Limb (tissue), 2 donors: Measurements from ENCODE around the gene CAPN12.

Source experiments
- DNase-seq, 2 donors: peaks; one replicate each; pipeline ENCODE4 v3.0.0-alpha.2; 2016; ENCODE audit errors: extremely low spot score in 2 of 2

Gene CAPN12

DNA sequence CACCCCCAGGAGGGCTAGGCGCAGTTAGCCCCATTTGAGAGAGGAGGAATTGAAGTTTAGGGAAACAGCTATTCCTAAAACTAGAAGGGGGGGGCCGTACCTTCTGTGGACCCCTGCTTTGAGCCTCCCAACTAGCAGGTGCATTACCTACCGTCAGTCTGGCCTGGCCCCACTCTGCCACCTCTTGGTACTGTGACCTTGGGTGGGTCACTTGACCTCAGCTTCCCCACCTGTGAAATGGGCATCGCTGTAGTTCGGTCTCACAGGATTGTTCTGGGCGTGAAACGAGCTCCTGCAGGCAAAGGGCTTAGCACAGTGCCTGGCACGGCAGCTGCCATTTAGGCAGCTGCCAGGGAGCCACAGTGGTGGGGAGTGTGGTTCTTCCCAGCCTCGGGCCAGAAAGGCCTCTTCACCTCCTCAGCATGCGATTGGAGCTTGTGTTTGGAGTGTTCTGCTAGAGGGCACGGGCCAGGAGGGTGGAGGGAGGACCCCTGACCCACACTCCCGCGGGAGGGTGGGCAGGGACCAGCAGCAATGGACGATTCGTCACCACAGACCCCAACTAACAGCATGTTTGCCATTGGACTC is 32.0 kb downstream of the CAPN12 start:
- no peak for DNase-seq

DNA sequence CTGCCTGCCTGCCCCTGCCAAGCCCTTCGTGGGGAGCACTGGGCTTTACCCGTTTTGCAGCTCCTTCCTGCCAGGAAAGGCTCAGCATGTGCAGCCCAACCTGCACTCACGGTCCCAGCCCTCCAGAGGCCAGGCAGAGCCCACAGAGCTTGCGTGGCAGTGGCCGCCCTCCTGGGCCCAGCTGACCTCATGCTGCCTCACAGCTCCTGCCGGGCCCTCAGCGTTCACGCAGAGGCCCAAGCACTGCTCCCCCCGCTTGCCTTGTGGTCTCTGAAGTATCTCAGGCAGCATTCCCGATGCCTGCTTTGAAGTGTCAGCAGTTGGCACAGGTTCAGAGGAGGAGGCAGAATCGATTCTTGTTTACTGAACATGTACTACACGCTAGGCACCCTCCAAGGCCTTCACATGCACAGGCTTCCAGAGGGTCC is 32.5 kb downstream of the CAPN12 start:
- no peak for DNase-seq

DNA sequence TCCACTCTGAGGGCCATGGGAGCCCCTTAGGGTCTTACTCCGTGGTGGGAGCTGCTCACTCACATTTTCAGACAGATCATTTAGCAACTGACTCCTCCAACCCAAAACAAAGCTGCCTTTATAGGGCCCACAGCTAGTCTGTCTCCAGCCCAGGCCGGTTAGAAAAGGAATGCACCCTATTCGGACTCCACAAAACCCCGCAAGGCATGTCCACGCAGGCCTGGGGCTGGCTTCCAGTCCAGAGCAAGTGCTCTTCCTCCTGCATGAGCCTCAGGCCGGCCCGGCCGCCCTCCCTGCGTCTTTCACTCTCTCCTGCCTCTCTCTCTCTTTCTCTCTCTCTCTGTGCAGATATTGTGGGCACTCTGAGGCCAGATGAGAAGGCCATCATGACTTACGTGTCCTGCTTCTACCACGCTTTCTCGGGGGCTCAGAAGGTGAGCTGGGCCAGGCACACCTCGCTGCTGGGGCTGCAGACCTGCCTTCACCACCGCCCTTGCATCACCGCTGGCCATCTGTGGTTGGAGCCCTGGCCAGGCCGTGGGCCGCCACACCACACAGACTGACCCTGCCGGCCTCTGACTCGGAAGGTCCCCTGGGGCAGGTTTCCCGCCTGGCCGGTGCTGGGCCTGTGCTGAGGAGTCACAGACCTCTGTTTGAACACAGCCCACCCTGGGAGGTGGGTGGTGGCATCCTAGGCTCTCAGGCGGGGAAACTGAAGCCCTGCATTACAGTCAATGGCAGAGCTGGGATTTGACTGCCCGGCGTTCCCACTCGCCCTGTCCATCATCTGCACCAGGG is 33.1 kb downstream of the CAPN12 start:
- no peak for DNase-seq

DNA sequence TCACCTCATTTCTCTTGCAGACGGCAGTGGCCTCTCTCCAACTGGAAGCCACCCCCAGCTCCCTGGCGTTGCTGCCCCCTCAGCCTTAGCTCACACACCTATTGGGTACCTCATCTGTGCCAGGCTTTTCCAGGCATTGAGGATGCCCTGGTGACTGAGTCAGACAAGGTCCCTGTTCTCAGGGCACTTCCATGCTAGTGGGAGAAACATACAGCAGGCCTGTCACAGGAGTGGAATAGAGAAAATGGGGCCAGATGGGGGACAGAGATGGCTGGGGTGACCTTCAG is 33.9 kb downstream of the CAPN12 start:
- DNase-seq = no peak

DNA sequence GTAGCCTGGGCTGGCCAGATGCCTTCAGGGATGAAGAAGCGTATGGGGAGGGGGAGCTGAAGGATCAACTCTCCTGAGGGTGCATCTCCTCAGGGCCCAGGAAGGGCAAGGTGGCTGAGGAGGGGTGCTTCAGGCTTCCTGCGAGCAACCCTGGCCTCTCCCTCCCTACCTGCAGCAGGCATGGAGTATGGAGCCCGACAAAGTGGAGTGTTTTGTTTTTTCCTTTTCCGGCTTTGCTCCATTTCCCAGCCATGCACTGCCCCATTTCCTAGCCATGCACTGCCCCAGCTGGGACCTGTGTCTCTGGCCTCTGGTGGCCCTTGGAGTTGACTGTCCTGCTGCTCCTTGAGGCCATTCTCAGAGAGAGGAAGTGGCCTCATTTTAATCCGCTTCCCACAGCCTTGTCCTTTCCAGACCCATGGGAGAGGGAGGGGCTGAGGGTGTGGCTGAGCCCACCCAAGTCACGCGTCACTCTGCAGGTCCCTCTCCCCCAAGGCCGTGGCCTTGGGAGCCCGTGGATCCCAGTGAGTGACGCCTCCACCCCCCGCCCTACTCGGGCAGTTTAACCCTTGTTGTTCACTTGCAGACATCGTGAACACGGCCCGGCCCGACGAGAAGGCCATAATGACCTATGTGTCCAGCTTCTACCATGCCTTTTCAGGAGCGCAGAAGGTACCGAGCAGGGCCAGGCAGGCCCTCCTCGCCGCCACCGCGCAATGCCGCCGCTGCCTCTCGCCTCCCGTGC is 34.4 kb downstream of the CAPN12 start:
- DNase-seq = no peak

DNA sequence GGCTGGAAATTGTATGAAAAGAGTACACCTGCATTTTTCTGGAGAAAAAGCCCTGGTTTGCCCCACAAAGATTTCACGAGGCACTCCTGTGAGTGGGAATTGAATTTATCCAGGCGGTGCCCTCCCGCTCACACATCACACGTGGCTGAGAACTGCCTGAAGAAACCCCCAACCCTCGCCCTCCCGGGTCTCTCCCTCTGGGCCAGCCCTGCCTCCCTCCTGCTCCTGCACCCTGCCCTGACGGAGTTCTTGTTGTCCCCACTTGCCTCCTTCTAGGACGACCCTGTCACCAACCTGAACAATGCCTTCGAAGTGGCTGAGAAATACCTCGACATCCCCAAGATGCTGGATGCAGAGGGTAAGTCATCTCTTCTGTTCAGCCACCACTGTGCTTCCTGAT is 35.2 kb downstream of the CAPN12 start:
- DNase-seq = no peak

DNA sequence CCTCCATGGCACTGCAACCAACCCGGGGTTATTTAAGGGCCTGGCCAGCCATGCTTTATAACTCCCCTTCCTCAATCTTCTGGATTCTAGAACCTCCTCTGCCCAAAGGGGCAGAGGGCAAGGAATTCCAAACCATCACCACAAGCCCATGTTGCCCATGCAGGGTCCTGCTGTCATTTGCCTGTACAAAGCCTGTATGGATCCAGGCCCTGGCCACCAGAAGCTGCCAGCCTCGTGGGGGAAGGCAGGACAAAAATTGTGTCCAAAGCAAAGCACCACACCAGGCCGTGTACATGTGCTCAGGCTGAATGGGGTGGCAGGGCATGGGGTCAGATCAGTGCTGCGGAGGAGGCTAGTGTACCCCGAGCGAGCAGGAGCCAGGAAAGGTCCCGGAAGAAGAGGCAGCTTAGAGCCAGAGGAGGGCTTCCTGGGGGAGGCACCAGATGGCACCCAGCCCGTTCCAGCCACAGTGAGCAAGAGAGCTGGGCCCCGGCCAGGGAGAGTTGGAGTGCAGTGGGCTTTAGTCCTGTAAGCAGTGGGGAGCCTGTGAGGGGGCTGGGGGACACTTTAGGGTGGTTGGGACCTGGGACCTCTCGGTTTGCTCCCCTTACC is 35.8 kb downstream of the CAPN12 start:
- DNase-seq = no peak

DNA sequence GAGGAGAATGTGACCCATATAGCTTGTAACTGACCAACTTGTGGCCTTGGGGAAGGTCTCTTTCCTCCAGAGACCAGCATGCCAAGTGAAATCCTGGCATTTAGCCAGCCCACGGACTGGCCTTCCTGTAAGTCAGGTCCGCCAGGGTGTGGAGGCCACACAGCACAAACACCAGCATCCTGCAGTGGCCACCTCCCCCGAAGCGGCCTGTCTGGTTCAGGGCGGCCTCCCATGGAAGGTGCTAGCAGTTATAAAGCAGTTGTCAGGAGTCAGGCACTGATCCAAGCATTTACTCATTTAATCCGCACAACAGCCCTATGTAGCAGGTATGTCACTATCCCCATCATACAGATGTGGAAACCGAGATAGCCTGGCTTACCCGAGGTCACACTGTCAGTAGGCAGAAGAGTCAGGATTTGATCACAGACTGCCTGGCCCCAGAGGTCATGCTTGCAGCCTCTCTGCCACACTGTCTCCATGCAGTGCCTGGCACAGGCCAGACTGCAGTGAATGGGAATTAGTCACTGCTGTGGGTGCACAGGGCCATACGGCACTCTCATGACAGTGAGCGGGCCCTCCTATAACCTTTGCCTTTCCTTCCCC is 36.7 kb downstream of the CAPN12 start:
- DNase-seq = no peak

DNA sequence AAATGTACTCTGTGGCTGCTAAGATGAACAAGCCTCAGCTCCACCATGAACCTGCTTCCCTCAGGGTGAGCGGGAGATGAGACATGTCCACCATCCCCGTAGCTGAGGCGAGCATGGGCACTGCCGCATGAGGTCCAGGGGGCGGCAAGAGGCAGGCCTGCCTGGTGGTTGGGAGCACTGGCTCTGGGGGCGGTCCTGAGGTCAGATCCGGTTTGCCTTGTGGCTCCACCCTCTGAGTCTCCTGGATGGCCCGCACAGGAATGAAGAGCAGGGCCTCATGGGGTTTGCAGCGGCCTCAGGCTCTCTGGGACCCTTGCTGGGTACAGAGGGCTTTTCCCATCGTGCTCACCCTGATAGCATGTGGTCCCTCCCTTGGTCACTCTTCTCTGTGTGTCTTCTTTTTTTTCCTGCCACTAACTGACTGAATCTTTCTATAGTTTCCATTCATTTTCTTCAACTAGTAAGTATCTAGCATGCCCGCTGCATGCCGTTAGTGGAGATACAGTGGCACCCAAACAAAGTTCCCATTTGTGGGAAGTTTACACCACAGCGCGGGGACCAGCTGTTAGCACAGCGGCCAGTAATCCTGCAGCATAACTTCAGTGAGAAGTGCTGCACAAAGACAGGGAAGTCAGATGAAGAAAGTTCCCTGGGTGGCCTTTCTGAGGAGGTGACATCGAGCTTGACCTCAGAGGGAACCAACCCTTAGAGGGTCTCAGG is 37.3 kb downstream of the CAPN12 start:
- DNase-seq = no peak

DNA sequence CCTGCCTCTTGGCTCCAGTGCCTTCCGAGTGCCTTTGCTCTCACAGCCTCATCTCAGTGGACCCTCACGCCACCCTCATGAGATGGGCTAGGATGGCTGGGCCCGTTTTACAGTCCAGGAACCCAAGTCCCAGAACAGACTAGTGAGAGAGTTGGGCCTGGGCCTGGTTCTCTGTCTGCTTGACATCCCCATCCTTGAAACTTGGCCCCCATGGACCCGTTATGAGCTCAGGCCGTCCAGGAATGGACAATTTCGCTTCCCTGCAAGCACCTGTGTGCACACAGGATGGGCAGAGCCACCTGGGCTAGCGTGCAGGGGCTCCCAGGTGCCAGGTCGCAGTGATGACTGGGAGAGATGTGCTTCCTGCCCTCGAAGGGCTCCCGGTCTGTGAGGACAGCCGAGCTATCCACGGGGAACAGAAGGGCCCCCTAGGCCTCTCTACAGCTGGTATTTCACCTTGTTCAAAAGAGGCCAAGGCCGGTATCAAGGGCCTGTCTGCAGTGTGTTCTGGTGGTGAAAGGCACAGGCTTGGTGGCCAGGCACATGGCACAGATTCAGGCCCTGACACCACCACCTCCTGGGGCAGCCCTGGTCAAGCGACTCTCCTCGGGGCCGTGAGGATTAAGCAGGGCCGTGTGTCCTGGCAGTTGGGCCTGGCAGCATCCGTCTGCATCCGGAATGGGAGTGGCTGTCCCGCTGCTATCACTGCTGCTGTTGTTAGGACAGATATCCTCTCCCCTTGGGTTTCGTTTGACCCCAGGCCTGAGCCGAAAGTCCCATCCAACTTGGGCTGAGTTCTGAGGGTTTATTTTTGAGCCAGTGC is 38.9 kb downstream of the CAPN12 start:
- DNase-seq = no peak

DNA sequence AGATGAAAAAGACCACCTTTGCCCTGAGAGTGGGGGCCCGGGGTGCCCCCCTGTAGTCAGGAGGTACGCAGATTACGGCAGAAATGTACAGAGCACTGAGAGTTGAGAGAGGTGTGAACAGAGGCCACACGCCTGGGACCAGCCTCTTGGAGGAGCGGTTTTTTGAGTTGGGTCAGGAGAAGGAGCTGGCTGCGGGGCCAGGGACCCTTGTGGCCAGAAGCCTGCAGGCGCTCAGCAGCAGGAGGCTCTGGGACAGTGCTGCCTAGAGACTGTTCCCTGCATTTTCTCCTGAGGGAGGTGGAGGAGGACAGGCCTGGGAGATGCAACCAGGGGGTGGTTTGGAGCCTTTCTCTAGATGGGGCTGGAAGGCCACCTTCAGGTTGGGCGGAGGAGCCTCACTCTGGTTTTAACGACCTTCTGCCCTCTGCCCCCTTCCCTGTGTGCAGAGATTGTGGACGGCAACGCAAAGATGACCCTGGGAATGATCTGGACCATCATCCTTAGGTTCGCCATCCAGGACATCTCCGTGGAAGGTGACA is 39.7 kb downstream of the CAPN12 start:
- no peak for DNase-seq

DNA sequence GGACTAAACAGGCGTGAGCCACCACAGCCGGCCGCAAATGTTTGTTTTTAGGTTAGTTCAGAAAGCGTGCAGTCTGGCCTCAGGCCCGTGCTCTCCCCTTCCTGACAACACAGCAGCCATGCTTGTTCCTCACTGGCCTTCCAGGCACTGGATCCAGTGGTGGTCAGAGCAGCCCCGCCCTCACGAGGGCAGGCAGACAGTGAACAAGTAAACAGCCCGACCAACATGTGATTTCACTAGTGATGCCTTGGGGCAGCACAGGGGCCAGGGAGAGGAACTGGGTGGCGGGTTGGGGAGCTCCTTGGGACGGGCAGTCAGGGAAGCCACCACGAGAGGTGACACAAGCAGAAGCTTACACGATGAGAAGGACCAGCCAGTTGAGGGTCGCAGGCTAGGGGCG is 40.8 kb downstream of the CAPN12 start:
- no peak for DNase-seq

DNA sequence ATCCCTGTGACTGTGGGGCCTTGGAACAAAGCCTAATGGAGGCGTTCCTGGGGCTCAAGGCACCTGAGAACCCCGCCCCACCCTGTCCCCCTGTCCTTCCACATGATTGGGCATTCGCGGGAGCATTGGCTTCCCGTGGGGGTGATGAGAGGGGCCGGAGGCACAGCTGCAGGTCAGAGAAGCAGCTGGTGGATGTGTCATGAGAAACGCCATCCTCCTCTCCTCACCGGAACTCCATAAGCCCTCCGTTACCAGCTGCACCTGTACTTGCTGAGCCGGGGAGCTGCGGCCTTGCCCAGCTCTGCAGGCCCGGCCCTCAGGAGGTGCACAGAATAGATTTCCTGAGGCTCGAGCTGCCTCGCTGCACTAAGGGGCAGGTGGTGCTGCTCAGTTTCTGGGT is 42.0 kb downstream of the CAPN12 start:
- DNase-seq = no peak

DNA sequence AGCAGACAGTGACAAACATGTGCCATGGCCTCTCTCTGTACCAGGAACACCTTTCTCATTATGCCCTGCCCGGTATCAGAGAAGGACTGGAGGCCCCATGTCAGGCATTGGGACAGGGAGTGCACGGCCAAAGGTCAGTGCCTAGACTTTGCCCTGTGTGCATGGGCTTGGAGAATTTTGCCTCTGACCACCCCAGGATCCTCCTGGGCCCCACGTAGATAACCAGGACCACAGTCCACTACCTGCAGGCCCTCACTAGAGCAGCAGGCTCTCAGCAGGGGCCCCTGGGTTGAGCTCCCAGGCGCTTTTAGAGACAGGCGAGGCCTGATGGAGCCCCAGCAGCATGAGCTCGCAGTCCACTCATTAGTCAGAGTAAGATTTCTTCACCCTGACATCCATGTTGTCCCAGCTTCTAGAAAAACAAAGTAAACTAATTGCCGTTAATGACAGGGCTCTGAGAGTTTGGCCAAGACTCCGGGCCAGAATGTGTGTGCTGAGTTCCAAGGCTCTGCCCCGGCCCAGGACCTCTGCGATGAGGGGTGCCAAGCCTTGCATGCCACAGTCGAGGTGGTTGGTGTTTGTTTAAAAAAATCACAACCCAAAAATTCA is 42.7 kb downstream of the CAPN12 start:
- no peak for DNase-seq

DNA sequence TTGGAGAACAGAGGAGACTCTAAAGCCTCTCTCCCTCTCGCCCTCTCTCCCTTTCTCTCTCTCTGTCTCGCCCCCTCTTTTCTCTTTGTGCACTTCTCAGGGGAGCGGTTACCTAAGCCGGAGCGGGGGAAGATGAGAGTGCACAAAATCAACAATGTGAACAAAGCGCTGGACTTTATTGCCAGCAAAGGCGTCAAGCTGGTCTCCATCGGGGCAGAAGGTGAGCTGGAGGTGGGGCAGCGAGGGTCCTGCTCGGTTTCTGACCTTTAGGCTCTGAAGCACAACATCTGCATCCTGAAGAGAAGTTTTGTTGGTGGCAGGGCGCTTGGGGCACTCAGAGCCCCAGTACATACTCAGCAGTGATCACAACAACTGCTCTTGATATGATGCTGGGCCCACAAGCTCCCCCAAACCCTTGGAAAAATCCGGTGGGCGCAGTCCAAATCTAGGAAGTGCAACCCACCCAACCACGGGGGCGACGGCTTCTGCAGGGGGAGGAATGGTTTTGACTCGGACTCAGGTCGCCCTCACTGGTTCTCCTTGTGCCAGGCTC is 43.3 kb downstream of the CAPN12 start:
- no peak for DNase-seq

DNA sequence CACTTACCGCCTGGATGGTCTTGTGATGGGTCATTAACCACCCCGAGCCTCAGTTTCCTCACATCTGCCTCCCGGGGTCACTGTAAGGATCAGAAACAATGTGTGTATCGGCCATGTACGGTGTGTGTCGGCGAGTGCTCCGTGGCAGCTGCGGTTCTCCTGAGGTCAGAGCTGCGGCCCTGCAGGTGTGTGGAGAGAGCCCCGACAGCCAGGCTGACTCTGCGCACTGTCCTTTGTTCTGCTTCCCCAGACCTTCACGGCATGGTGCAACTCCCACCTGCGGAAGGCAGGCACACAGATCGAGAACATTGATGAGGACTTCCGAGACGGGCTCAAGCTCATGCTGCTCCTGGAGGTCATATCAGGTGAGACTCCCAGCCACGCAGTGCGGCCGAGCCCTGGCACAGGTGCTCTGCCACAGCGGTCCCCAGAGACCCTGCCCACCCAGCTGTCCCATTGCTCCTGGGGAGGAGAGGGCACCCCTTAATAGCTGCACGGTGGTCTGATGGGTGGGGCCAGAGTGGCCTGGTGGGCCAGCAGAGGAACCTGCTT is 43.8 kb downstream of the CAPN12 start:
- no peak for DNase-seq

DNA sequence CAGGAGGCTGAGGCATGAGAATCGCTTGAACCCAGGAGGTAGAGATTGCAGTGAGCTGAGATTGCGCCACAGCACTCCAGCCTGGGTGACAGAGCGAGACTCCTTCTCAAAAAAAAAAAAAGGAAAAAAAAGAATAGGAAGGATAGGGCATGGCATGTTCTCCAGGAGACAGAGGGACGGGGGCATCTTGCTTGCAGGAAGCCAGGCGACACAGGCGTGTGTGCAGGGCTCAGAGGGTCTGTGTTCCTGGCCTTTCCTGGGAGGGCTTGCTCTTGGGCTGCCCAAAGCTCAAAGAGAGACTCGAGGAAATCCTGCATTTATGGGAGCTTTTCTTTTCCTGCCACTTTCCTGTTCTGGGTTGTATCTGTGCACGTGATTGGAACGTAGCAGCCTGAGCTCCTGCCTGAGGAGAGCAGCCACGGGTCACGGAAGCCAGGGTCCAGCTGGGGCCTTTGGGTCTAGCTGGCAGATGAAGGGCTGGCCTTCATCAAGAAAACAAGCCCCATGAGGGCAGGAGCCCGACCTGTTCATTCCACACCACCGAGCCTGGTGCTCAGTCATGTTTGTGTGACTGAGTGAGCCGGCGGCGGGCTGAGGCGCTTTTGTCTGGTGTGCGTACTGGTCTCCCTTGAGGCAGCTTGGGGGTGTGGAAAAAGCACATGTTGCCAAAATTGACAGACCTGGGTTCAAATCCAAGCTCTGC is 44.5 kb downstream of the CAPN12 start:
- DNase-seq = no peak

DNA sequence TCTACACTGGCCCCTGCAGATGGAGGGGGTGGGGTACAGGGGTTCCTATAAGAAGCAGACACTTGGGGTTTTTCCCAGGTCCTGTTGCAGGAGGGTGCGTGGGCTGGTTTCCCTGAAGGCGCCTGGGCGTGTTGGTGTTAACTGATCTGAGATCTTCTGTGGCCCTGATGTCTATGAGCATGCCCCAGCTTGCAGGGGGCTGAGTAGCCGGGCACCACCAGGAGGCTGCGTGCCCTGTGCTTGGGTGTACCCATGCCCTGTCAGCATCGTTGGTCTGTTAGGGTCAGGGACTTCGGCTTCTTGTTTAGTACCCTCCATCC is 45.3 kb downstream of the CAPN12 start:
- no peak for DNase-seq
